Gastrocnemius medialis (tissue), 4 donors: ENCODE measurements around the gene CAPS2. TPM values are rescaled to one million over a fixed set of nuclear protein-coding genes. Genes with fewer than 3 reads are reported as not detected.

Source experiments
- ATAC-seq, 2 donors: fragments of 150-250 bp; one replicate each; pipeline ENCODE4 v1.9.1; 2016
- DNase-seq, 2 donors: peaks; one replicate each; pipeline ENCODE4 v3.0.0-alpha.2; 2019
- H3K27ac ChIP-seq, 4 donors: fragments of 200-600 bp; sonication (generic); 1 replicate in 1 of 4; 2 replicates in 3 of 4; pipeline ENCODE4 v1.5.1; 2016 to 2018; ENCODE audit warnings: mild to moderate bottlenecking in 2 of 4, moderate library complexity in 1 of 4
- H3K27me3 ChIP-seq, 3 donors: fragments of 200-600 bp; sonication (generic) in 2 of 3; 1 replicate in 1 of 3; 2 replicates in 2 of 3; pipeline versions ENCODE4 v1.5.1 to v1.6.0; 2016 to 2019; ENCODE audit warnings: mild to moderate bottlenecking in 1 of 3, moderate library complexity in 1 of 3
- H3K36me3 ChIP-seq, 2 donors: fragments of 200-600 bp; sonication (generic) in 1 of 2; one replicate each; pipeline ENCODE4 v1.5.1; 2017 to 2018
- H3K4me1 ChIP-seq, 2 donors: fragments of 200-600 bp; sonication (generic) in 1 of 2; one replicate each; pipeline ENCODE4 v1.5.1; 2016 to 2017; ENCODE audit warnings: mild to moderate bottlenecking in 2 of 2
- H3K4me3 ChIP-seq, 4 donors: fragments of 200-600 bp; sonication (generic) in 3 of 4; 1 replicate in 1 of 4; 2 replicates in 3 of 4; pipeline ENCODE4 v1.5.1; 2016 to 2019; ENCODE audit warnings: mild to moderate bottlenecking in 2 of 4
- H3K9me3 ChIP-seq, 3 donors: fragments of 200-600 bp; sonication (generic) in 2 of 3; 1 replicate in 1 of 3; 2 replicates in 2 of 3; pipeline ENCODE4 v1.5.1; 2016 to 2019
- POLR2A ChIP-seq, 2 donors: fragments of 450-650 bp; IDR thresholded peaks; one replicate each; pipeline ENCODE4 v1.6.1; 2017; ENCODE audit warnings: antibody characterized with exemption in 2 of 2, mild to moderate bottlenecking in 2 of 2, moderate library complexity in 2 of 2
- in situ Hi-C, 4 donors: fragments of 200-750 bp; cut with MboI; loops; one replicate each; pipeline versions ENCODE4 v1.15.0 to v1.8.0; 2017; ENCODE audit warnings: low sequenced_read_pairs in 4 of 4
- intact Hi-C: fragments of 100-400 bp; cut with DNase I; formaldehyde crosslinking; loops from one replicate; pipeline ENCODE4 v1.15.1; 2023; ENCODE audit warnings: low total_unique reads
- total RNA-seq, 4 donors: library from RNA; depleted of rRNA; stranded (reverse); fragments of >200 nt; gene quantifications; one replicate each; pipeline versions ENCODE4 v1.1.0 to v1.2.3, GENCODE V29; 2016
- TF ChIP-seq, protein P1 (sequence below), 5 experiments: fragments of 450-650 bp in 3 of 5; fragments of 200-600 bp in 2 of 5; sonication (generic) in 2 of 5; IDR thresholded peaks in 4 of 5; conservative IDR thresholded peaks in 1 of 5; 1 replicate in 4 of 5; 2 replicates in 1 of 5; pipeline ENCODE4 v1.5.1; 2016 to 2019; ENCODE audit warnings: antibody characterized with exemption in 5 of 5, mild to moderate bottlenecking in 3 of 5, moderate library complexity in 3 of 5

CAPS2 gene
- total RNA-seq, 4 donors from 2014 or later, result 3.0 to 21.7 (median 13.6) TPM

- intact Hi-C loops, result no loop called here
- in situ Hi-C loops, result no loop called here
- Histone ChIP-seq H3K27ac (no peak overlapping the region), H3K36me3 (no peaks in the 10 kb centered on the region), H3K4me1 (no peaks in the 10 kb centered on the region), H3K4me3 (no peak overlapping the region), H3K27me3 (no peaks in the 10 kb centered on the region), H3K9me3 (no peaks in the 10 kb centered on the region)
- TF ChIP-seq, protein P1, sequence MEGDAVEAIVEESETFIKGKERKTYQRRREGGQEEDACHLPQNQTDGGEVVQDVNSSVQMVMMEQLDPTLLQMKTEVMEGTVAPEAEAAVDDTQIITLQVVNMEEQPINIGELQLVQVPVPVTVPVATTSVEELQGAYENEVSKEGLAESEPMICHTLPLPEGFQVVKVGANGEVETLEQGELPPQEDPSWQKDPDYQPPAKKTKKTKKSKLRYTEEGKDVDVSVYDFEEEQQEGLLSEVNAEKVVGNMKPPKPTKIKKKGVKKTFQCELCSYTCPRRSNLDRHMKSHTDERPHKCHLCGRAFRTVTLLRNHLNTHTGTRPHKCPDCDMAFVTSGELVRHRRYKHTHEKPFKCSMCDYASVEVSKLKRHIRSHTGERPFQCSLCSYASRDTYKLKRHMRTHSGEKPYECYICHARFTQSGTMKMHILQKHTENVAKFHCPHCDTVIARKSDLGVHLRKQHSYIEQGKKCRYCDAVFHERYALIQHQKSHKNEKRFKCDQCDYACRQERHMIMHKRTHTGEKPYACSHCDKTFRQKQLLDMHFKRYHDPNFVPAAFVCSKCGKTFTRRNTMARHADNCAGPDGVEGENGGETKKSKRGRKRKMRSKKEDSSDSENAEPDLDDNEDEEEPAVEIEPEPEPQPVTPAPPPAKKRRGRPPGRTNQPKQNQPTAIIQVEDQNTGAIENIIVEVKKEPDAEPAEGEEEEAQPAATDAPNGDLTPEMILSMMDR (IDR thresholded peaks at IDR 0.05 in 4 of 5, conservative IDR thresholded peaks at IDR 0.05 in 1 of 5), result no peak
- TF ChIP-seq POLR2A (IDR thresholded peaks at IDR 0.05), result no peak
- ATAC-seq, result no peak
- no peak for DNase-seq
Observed at GRCh38 chr12:75227132-75227531, 103.0 kb downstream of the CAPS2 start.

Other genes with a start within 250 kb of the CAPS2 start
- not detected for gene KCNC2, start 120.5 kb downstream of the CAPS2 start, total RNA-seq
- not detected for gene GLIPR1L1, start 4.3 kb upstream of the CAPS2 start, total RNA-seq
- 1 to 10 TPM in 1 of 4 donors, under 1 TPM in 2, not detected in 1; 0.33 to 1.0 (median 0.49) TPM for gene GLIPR1L2, start 60.8 kb upstream of the CAPS2 start, total RNA-seq
- 1 to 10 TPM; 1.1 to 5.6 (median 2.8) TPM for gene GLIPR1, start 150.4 kb upstream of the CAPS2 start, total RNA-seq
- gene KRR1, start 181.3 kb upstream of the CAPS2 start, total RNA-seq, result 10 to 100 TPM; 26.8 to 43.1 (median 34.8) TPM